ENCODE results near the gene LARGE1. TPM values are rescaled to one million over a fixed set of nuclear protein-coding genes. Genes with fewer than 3 reads are reported as not detected.
A peak's percentile ranks its signal among the peaks of the same experiment; 100 is the strongest.
"Not testable (repeated sequence)": the region's sequence is repeated elsewhere in the genome, so short reads cannot be mapped to it uniquely, and the experiment has no call there.

The LARGE1 gene
- total RNA-seq, 1 donor, result 15.0 TPM

GRCh38 chr22:33467620-33468095 is 452.6 kb downstream of the LARGE1 start:
- peak; percentile 42 for DNase-seq (ENCODE audit: low read depth)
- no peak overlapping the region for H3K4me3 ChIP-seq (ENCODE audit: low read depth, low read length)
- TF ChIP-seq CTCF (IDR thresholded peaks at IDR 0.05; ENCODE audit: insufficient read depth, low read length), result peak; percentile 43

- DNase-seq (ENCODE audit: low read depth), result peak; percentile 2
- no peak for TF ChIP-seq CTCF (IDR thresholded peaks at IDR 0.05; ENCODE audit: insufficient read depth, low read length)
- H3K4me3 ChIP-seq (ENCODE audit: low read depth, low read length), result no peak overlapping the region
Measured at GRCh38 chr22:33467080-33467479, 453.2 kb downstream of the LARGE1 start.

GRCh38 chr22:33465554-33465953 is 454.7 kb downstream of the LARGE1 start:
- TF ChIP-seq CTCF (IDR thresholded peaks at IDR 0.05; ENCODE audit: insufficient read depth, low read length), result no peak
- no peak for DNase-seq (ENCODE audit: low read depth)
- H3K4me3 ChIP-seq (ENCODE audit: low read depth, low read length), result no peak overlapping the region

- DNase-seq (ENCODE audit: low read depth), result no peak
- H3K4me3 ChIP-seq (ENCODE audit: low read depth, low read length), result no peak overlapping the region
- TF ChIP-seq CTCF (IDR thresholded peaks at IDR 0.05; ENCODE audit: insufficient read depth, low read length), result no peak
Measured at GRCh38 chr22:33464698-33465097, 455.6 kb downstream of the LARGE1 start.

- TF ChIP-seq CTCF (IDR thresholded peaks at IDR 0.05; ENCODE audit: insufficient read depth, low read length), result no peak
- no peak overlapping the region for H3K4me3 ChIP-seq (ENCODE audit: low read depth, low read length)
- no peak for DNase-seq (ENCODE audit: low read depth)
Measured at GRCh38 chr22:33461698-33462434, 458.4 kb downstream of the LARGE1 start.

GRCh38 chr22:33461245-33461644 is 459.0 kb downstream of the LARGE1 start:
- not testable (repeated sequence) for DNase-seq (ENCODE audit: low read depth); H3K4me3 ChIP-seq (ENCODE audit: low read depth, low read length)

- no peak for TF ChIP-seq CTCF (IDR thresholded peaks at IDR 0.05; ENCODE audit: insufficient read depth, low read length)
- H3K4me3 ChIP-seq (ENCODE audit: low read depth, low read length), result no peak overlapping the region
- DNase-seq (ENCODE audit: low read depth), result no peak
Measured at GRCh38 chr22:33459137-33459536, 461.1 kb downstream of the LARGE1 start.
